GM21390 (cell line): ENCODE results near the gene PRDX5.
"Not testable (repeated sequence)": the region's sequence is repeated elsewhere in the genome, so short reads cannot be mapped to it uniquely, and the experiment has no call there.

Source experiments
- ATAC-seq: cut with Tn5 transposase; IDR thresholded peaks from one replicate; pipeline ENCODE4 v1.9.1; 2021; ENCODE audit not compliant: unreplicated experiment

PRDX5 gene

DNA sequence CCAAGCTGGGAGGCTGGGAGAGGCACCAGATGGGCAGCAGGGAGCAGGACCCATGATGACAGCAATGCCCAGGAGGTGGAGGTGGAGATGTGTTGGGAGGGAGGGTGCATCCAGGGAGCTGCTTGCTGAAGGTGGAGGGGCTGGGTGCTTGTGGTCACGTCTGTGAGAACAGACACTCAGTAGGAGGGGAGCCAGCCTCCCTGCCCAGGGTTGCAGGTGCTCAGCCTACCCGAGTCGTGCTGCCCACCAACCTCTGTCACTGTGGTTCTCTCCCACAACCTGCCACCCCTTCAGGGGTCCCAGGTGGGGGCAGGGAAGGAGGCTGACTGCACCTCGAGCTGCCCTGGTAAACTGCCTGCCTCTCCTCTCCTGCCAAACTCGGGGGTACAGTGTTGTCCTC, 5.5 kb downstream of the PRDX5 start:
- ATAC-seq, result no peak

DNA sequence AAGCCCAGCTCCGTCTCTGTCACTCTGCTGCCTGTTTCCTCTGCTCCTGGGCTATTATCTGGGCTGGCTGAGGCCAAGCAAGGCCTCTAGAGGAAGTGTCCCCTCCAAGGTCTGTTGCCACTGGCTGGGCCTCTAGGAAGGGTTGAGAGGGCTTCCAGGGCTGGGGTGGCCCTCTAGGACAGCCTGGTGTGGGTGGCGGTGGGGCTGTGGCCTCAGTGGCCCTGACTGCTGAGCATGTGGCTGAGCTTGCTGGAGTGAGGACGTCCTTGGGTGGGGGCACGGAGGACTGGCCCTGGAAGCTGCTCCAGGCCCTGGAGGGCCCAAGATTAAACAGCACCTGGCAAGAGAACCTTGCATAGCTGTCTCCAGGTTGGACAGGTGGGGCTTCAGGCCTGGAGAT, 6.1 kb downstream of the PRDX5 start:
- ATAC-seq, result not testable (repeated sequence)

DNA sequence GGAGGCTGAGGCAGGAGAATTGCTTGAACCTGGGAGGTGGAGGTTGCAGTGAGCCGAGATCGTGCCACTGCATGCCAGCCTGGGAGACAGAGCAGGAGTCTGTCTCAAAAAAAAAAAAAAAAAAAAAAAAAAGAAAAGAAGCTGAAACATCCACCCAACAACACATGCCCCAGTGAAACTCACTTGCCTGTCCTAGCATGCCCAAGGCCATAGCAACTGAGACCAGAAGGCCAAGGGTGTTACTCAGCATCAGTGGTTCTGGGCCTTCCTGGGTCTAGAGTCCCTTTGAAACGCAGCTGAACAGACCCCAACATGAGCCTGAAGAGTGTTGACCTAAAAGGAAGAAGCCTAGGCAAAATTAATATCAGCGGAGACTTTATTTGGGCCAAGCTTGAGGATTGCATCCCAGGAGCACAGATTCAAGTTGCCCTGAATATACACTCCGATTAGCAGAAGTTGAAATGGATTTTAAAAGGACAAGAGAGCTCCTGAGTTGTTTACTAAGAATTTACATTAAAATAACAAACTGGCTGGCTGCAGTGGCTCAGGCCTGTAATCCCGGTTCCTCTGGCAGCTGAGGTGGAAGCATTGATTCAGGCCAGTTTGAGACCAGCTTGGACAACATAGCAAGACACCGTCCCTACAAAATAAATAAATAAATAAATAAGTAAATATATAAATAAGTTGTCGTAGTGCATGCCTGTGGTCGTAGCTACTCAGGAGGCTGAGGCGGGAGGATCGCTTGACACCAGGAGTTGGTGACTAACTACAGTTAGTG, 7.0 kb downstream of the PRDX5 start:
- no peak for ATAC-seq

DNA sequence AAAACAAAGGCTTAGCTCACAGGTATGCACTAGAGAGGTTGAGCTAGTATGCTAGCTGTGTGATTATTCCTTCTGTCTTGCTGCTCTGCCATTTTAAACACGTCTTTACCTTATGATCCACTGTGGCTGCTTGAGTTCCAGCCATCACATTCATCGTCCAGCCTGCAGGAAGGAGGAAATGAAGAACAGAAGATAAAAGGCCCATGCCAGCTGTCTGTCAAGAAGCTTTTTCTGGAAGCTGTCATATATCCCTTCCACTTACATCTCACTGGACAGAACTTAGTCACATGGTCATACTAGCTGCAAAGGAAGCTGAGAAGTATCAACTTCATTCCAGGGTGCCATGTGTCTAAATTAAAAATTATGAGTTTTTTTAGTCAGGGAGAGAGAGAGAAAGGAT, 9.5 kb downstream of the PRDX5 start:
- ATAC-seq, result no peak

DNA sequence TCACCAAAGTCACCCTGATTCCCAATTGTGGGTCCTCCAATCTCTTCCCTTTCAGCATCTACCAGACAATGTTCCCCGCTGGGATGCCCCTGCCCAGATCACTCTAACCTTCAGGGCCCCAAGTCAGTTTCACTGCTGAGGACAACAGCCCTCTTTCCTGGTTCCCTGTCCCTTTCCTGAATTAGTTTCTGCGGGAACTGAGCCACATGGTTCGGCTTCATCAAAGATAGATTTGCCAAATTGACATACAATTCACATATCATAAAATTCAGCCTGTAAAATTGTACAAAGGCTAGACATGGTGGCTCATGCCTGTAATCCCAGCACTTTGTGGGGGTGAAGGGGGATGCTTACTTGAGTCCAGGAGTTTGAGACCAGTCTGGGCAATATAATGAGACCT, 10.1 kb downstream of the PRDX5 start:
- ATAC-seq, result no peak

DNA sequence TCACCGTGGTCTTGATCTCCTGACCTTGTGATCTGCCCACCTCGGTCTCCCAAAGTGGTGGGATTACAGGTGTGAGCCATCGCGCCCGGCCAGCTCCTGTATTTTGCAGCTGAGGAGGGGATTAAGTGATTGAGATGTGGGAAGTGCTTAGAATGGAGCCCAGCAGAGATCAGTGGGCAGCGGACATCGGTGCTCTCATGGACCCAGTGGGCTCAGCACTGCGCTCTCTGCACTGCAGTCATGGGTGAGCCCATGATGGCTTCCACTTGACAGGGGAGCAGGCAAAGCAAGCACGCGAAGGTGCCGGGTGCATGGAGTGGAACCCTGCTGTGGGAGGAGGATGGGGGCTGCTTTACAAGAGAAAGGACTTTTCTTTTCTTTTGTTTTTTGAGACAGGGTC, 13.0 kb downstream of the PRDX5 start:
- ATAC-seq, result no peak

DNA sequence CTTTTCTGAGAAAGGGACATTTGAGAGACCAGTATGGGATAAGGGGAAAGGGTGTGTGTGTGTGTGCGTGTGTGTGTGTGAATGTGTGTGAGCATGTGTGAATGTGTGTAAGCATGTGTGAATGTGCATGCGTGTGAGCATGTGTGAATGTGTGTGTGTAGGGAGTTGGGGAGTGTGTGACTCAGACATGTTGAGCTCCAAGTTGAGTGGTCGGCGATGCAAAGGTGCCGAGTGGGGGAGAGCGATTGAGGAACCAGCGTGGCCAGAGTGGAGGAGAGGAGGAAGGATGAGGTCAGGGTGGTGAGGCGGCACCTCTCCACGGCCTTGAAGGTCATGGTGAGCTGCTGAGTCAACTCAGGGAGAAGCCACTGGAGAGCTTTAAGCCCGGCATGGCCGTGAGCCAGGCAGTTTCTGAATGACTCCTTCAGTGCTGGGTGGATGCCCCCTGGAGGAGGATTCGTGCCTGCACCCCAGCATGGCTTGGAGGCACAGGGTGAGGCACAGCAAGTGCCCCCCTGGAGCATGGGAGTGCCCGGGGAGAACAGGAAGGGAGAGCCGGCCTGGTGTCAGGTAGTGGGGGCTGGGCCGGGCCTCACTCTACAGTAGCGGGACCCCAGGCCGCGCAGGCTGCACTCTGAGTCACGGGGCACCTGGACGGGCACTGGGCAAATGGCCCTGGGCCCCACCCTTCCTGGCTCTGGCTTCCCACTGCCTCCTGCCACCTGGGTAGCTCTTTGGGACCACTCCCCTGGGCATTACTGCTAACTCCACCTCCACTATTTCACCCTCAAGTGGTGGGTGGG, 13.8 kb downstream of the PRDX5 start:
- peak; percentile 48 for ATAC-seq

DNA sequence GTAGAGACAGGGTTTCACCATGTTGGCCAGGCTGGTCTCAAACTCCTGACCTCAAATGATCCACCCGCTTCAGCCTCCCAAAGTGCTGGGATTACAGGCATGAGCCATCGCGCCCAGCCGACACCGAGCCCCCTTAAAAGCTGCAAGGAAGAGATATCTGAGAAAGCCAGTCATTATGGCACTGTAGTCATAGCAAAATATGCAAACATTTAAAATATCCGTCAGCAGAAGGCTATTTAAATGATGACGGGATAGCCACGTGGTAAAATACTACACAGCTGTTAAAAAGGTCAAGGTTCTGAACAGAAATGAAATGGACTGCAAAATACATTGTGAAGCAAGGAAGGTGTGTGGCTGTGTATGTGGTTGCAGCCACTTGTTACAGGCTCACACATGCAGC, 15.6 kb downstream of the PRDX5 start:
- no peak for ATAC-seq

DNA sequence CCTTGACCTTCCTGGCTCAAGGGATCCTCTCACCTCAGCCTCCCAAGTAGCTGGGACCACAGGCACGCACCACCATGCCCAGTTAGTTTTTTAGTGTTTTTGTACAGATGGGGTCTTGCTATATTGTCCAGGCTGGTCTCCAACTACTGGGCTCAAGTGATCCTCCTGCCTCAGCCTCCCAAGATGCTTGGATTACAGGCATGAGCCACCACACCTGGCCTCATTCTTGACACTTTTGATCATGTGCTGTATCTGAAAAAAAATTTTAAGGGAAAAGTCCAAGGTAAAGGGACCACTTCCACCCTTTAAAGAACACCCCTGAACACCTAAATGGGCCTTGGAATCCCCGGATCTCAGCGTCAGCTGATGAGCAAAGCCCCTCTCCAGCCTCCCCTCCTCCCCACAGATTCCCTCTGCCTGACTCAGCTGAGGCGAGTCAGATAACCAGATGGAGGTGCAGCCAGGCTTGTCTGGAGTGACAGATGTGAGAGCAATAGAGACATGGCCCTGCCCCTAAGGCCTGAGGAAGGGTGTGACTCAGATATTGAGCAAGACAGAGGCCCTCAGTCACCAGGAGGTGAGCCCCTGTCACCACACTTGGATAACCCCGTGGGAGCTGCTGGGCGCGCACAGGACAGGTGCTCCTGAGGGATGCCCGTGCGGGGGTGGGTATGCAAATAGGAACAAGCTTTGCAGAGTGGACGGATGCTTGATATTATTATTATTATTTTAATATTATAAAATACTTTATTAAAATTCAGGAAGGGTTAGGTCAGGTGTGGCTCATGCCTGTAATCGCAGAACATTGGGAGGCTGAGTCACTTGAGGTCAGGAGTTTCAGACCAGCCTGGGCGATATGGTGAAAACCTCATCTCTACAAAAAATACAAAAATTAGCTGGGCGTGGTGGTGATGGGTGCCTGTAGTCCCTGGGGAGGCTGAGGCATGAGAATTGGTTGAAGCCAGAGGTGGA, 17.1 kb downstream of the PRDX5 start:
- ATAC-seq, result peak; percentile 72

DNA sequence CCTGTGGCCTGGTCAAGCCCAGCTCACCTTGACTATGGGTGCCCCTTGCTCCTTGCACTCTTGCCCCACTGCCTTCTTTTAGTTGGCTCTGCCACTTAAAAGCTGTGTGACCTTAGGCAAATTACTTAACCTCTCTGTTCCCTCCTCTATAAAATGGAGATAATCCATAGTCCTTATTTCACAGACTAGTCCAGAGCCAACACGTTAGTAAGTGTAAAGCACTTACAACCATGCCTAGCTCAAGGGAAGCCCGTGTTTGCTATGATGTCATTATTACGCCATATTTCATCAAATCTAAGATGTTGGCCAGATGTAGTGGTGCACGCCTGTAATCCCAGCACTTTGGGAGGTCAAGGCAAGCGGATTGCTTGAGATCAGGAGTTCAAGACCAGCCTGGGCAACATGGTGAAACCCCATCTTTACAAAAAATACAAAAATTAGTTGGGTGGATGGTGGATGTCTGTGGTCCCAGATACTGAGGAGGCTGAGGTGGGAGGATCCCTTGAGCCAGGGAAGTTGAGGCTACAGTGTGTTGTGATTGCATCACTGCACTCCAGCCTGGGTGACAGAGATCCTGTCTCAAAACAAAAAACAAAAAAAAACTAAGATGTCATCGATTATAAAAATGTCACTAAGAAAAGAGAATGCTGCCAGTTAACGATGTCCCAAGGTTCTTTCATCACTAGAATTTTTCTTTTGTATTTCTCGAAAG, 19.8 kb downstream of the PRDX5 start:
- ATAC-seq, result no peak

DNA sequence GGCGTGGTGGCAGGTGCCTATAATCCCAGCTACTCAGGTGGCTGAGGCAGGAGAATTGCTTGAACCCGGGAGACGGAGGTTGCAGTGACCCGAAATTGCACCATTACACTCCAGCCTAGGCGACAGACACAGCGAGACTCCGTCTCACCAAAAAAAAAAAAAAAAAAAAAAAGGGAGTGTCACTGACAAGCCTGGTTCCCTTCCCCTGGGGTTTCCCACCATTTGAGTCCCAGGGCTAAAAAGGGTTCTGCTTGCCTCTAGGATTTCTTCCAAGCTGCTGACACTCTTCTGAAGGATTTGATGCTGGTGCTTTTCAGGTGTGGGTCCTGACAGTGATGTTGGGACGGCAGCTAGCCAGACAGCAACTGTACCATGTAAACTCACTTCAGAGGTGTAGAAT, 20.8 kb downstream of the PRDX5 start:
- ATAC-seq, result no peak

DNA sequence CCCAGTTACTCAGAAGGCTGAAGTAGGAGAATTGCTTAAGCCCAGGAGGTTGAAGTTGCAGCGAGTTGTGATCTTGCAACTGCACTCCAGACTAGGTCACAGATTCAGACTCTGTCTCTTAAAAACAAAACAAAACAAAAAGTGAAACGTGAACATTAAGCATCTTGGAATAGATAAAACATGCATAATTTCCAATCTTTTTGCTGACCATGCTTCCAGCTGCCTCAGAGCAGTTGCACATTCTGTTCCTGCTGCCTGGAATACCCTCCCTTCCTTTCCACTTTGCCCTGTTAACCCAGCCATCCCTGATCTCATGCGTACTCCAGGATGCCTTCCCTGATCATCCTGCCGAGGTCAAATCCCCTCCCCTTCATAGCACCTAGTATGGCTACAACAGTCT, 21.4 kb downstream of the PRDX5 start:
- ATAC-seq, result no peak

DNA sequence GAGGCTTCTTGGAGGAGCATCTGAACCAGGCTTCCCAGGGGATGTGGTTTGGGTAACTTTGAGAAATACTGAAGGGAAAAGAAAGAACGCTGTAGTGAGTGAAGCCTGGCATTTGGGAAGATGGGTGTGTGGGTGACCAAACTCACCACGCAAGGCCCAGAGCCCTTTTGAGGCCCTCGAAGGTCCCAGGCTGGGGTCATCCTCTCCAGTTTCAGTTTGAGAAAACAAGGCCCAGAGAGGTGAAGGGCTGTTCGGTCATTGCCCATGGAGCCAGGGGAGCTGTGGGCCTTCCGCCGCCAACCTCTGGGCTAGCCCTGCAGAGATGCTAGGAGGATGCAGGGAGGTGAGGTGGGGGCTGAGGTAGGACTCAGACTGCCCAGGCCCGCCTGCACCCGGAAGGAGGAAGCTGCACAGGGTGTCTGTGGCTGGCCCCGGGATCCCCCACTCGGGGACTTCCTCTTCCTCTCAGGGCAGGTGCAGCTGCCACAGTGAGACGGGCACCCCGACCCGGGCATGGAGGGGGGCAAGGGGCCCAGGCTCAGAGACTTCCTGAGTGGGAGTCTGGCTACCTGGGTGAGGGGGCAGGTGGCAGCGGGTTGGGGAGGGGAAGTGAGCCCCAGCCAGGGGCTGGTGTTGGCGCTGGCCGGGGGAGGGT, 22.0 kb downstream of the PRDX5 start, which contains the start of gene CCDC88B:
CCDC88B (plus strand) TSS at position 451 of the 655 bp plus-strand sequence; CDS start at position 514, 63 bp downstream.
- peak; percentile 50 for ATAC-seq

DNA sequence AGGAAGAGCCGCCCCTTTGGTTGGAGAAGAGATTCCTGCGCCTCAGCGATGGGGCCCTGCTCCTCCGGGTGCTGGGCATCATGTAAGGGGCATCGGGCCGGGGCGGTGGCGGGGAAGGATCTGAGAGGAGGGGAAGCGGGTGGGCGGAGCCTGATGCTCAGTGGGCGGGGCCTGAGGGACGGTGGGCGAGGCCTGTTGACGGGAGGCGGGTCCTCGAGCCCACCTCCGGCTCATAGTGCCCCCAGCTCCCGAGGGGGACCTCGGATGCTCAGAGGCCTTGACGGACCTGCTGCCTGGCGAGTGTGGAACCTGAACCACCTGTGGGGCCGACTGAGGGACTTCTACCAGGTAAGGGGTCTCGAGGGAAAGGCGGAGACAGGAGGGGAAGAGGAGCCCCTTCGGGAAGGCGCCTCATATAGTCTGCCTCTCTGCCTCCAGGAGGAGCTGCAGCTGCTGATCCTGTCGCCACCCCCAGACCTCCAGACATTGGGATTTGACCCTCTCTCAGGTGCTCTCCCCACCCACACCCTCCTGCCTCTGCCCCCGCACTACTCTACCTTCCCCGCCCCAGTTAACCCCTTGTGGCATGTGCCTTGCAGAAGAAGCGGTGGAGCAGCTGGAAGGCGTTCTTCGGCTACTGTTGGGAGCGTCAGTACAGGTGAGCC, 22.9 kb downstream of the PRDX5 start:
- ATAC-seq, result peak; percentile 48

DNA sequence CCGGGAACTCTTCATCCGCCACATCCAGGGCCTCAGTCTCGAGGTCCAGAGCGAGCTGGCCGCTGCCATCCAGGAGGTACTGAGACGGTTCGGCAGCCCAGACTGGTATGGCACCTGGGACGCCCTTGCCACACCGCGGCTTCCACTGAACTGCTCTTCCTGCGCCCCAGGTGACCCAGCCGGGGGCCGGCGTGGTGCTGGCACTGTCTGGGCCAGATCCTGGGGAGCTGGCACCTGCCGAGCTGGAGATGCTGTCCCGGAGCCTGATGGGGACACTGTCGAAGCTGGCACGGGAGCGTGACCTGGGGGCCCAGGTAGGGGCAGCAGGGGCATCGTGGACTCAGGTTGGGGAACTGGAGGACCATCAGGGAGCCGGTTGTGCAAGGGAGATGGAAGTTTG, 23.5 kb downstream of the PRDX5 start:
- no peak for ATAC-seq

DNA sequence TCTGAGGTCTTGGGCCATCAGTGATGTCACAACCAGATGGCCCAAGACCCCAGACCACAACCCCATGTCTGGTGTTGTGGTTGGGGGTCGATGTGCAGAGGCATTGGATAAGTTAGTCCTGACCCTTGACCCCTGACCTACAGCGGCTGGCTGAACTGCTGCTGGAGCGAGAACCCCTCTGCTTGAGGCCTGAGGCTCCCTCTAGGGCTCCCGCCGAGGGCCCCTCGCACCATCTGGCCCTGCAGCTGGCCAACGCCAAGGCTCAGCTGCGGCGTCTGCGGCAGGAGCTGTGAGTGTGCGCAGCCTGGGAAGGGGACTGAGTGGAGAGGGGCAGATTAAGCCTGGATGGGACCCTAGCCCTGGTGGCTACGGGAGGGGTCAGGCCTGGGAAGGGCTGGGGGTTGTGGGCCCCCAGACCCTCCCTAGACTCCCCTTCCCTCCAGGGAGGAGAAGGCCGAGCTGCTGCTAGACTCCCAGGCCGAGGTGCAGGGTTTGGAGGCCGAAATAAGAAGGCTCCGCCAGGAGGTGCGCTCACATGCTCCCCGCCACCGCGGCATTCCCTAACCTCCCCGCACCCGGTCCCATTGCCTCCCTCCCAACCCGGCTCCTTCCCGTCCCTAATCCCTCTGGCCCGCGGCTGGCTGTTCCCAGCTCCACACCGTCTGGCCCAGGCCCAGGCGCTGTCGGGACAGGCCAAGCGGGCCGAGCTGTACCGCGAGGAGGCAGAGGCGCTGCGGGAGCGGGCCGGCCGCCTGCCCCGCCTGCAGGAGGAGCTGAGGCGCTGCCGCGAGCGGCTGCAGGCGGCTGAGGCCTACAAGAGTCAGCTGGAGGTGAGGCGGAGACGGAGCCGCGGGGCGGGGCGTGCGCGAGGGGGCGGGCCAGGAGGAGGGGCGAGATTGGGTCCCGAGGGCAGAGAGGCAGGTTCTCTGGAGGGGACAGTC, 24.2 kb downstream of the PRDX5 start:
- no peak for ATAC-seq

DNA sequence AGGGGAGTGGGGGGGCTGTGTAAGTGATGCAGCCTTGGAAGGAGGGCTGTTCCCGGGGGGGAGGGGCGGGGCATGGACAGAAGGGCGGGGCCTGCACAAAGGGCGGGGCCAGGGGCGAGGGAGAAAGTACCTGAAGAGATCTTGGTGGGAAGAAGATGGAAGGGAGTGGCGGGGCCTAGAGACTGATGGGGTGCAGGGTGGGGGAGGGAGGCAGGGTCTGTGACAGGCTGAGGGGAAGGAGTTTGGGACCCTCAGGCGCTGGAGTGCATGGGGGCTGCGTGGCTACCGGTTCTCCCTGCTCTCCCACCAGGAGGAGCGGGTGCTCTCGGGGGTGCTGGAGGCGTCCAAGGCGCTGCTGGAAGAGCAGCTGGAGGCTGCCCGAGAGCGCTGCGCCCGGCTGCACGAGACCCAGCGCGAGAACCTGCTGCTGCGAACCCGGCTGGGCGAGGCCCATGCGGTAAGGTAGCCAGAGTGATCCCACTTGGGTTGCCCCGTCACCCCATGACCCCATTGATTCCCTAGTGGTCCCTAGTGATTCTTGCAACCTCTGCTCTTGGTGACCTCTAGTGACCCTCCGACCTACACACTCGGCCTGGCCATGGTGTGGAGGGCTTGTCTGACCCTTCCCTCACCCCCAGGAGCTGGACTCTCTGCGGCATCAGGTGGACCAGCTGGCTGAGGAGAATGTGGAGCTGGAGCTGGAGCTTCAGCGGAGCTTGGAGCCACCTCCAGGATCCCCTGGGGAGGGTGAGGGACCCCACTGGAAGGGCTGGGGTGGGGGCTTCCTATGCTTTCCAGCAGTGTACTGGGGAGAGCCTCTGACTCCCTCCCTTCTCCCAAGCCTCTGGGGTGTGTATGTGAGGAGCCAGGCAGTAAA, 25.2 kb downstream of the PRDX5 start:
- ATAC-seq, result no peak
